HG02623 (cell line): ENCODE data around the gene OR9Q1.
"Not testable (repeated sequence)": the region's sequence is repeated elsewhere in the genome, so short reads cannot be mapped to it uniquely, and the experiment has no call there.

Experiments used
- ATAC-seq: cut with Tn5 transposase; IDR thresholded peaks from one replicate; pipeline ENCODE4 v1.9.1; 2021; ENCODE audit warnings: moderate library complexity; ENCODE audit not compliant: unreplicated experiment

The OR9Q1 gene

DNA sequence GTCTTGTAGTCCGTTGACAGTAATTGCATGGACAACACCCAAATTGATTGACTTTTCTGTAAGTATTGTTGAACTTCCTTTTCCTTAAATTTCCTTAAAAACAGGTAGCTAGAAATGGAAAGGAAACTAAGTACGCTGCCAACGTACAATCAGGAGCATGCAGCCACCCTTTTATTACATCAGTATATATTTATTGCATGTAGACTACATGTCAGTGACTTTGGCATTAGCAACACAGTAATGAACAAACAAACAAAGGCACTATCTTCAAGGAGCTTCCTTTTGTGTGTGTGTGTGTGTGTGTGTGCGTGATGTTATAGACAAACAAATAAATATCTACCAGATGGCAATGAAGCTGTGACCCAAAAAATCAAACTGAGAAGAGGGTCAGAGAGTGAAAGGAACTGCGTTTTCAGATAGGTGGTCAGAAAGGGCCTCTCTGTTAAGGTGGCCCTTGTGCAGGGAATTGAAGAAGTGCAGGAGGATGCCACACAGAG lies at the start of gene OR9Q1:
Gene OR9Q1 (plus strand): TSS at position 447 of the 497 bp plus-strand sequence. CDS start 155,564 bp downstream, outside the sequence.
- no peak for ATAC-seq

DNA sequence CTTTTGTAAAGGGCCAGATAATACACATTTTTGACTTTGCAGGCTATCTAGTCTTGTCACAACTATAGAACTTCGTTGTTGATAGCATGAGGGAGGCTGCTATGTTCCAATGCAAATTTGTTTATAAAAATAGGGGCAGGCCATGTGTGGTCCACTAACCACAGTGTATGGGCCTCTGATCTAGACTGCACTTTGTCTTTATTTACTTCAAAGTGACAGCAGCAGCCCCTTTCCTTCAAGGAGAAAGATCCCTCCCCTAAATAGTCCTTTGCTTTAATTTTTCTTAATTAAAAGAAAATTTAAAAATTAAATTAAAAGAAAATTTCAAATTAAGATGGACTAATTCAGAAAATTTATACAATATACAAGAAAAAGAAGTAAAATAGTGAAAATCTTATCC lies 49.5 kb upstream of the OR9Q1 start:
- ATAC-seq = no peak

GRCh38 chr11:57974848-57975601 lies 48.7 kb upstream of the OR9Q1 start:
- no peak for ATAC-seq

GRCh38 chr11:57977709-57978108 lies 46.0 kb upstream of the OR9Q1 start:
- no peak for ATAC-seq

GRCh38 chr11:57978686-57979531 lies 44.8 kb upstream of the OR9Q1 start:
- no peak for ATAC-seq

DNA sequence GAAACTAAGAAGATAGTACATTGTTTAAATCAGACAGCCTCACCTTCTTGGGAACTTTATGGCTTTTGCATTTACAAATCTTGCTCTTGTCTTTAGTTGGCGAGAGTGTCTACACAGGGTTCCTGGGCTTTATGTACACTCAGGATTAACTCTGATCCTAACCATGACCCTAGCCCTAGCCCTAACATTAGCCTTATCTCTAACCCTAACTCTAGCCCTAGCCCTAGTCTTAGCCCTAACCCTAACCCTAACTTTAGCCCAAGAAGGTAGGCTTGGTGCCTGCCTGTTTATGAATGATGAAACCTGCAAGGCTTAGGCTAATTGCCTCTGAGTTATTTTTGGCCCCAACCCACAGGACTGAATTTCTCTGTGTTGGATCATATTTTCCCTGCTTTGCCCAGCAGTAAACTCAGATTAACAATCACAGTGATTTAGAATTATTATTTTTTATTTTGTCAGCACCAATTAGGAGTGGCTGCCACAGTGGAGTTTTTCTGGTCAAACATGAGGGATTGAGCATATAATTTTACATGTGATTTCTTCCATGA lies 44.1 kb upstream of the OR9Q1 start:
- no peak for ATAC-seq

GRCh38 chr11:57980201-57980600 lies 43.5 kb upstream of the OR9Q1 start:
- no peak for ATAC-seq

- no peak for ATAC-seq
These were observed 42.1 kb upstream of the OR9Q1 start for GRCh38 chr11:57981536-57981935.

- no peak for ATAC-seq
These were observed 40.9 kb upstream of the OR9Q1 start for GRCh38 chr11:57982776-57983175.

- ATAC-seq = no peak
These were observed 40.5 kb upstream of the OR9Q1 start for GRCh38 chr11:57983191-57983590.

DNA sequence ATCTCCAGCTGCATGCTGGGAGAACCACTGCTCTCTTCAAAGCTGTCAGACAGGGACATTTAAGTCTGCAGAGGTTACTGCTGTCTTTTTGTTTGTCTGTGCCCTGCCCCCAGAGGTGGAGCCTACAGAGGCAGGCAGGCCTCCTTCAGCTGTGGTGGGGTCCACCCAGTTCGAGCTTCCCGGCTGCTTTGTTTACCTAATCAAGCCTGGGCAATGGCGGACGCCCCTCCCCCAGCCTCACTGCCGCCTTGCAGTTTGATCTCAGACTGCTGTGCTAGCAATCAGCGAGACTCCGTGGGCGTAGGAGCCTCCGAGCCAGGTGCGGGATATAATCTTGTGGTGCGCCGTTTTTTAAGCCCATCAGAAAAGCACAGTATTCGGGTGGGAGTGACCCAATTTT lies 24.2 kb upstream of the OR9Q1 start:
- not testable (repeated sequence) for ATAC-seq

DNA sequence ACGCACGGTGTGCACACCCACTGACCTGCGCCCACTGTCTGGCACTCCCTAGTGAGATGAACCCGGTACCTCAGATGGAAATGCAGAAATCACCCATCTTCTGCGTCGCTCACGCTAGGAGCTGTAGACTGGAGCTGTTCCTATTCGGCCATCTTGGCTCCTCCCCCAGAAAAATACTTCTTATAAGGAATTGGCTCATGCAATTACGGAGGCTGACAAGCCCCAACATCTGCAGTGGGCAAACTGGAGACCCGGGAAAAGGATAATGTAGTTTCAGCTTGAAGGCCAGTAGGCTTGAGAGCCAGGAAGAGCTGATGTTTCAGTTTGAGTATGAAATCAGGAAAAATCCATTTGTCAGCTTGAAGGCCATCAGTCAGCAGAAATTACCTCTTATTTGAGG lies 23.7 kb upstream of the OR9Q1 start:
- not testable (repeated sequence) for ATAC-seq

DNA sequence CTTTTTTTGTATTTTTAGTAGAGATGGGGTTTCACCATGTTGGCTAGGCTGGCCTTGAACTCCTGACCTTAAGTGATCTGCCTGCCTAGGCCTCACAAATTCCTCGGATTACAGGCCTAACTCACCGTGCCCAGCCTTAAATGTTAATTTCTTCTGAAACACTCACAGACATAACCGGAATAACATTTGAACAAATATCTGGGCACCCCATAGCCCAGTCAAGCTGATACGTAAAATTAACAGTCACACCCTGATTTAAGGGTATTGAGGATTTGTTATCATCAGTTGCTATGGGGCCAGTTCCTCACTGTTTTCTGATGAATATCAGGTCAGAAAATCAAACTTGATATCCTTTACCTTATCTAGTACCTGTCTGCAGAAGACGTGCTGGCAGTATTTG lies 23.0 kb upstream of the OR9Q1 start:
- ATAC-seq = no peak

DNA sequence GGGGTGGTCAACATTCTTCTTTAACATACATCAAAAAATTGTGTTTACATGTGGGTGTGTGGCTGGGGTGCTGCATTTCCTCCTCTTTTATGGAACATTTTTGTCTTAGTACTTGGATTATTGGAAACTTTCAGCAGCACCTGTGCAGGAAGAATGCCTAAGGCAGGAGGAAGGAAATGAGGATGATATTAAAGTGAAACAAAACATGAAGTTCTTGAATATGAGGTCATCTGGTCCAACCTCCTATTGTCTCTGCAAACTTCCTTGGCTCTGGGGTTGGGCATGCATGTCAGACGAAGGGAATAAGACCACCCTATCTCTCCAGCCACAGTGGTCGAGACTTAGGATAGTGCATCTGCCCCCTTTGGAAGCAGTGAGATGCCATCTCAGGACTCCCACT lies 20.6 kb upstream of the OR9Q1 start:
- no peak for ATAC-seq

GRCh38 chr11:58003591-58003990 lies 20.1 kb upstream of the OR9Q1 start:
- ATAC-seq = no peak

GRCh38 chr11:58004664-58005063 lies 19.0 kb upstream of the OR9Q1 start:
- no peak for ATAC-seq

GRCh38 chr11:58006940-58007339 lies 16.7 kb upstream of the OR9Q1 start:
- ATAC-seq = no peak

GRCh38 chr11:58011771-58012170 lies 11.9 kb upstream of the OR9Q1 start:
- ATAC-seq = no peak

- no peak for ATAC-seq
These were observed 965 bp downstream of the OR9Q1 start for GRCh38 chr11:58024601-58025091.

DNA sequence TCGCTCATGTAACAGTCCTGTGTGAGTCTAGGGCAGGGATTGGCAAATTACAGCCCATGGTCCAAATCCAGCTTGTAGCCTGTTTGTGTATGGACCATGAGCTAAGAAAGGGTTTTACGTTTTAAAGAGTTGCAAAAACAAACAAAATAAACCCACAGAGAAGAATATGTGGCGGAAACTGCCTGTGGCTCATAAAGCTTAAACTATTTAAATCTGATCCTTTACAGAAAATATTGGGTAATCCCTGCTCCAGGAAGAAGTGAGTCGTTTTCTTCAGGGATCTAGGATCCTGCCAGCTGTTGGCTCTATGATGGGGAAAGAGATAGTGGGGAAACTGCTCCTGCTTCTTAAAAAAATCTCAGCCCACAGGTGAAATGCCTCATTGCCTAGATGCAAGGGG lies 3.7 kb downstream of the OR9Q1 start:
- ATAC-seq = no peak

DNA sequence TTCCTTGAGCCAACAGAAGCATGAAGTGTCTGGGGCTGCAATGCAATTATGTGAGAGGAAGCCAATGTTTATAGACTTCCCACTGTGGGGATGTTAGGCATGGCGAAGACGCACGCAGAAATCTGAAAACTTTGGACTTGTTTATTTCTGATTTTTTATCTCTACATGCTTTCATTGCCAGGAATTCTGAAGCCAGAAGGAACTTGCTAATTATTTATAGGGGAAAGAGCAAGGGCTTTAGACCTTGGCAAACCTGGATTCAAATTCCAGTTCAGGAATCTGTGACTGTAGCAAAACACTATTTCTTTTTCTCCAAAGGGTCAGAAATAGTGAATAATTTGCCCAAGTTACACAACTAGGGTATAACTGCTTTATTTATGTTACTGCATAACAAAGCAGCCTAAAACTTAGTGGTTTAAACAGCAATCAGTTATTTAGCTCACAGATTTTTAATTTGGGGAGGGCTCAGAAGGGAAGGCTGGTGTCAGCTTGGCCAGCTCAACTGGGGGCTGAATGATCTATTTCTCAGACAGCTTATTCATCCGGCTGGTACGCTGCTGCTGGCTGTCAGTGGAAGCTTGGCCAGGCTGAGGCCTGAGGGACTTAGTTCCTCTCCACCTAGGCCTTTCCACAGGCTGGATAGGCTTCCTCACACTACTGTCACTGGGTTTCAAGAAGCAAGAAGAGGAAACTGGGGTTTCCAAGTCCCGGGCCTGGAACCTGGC lies 5.2 kb downstream of the OR9Q1 start:
- ATAC-seq = no peak
